ENCODE measurements around the gene TEKT3.

TEKT3 gene

DNA sequence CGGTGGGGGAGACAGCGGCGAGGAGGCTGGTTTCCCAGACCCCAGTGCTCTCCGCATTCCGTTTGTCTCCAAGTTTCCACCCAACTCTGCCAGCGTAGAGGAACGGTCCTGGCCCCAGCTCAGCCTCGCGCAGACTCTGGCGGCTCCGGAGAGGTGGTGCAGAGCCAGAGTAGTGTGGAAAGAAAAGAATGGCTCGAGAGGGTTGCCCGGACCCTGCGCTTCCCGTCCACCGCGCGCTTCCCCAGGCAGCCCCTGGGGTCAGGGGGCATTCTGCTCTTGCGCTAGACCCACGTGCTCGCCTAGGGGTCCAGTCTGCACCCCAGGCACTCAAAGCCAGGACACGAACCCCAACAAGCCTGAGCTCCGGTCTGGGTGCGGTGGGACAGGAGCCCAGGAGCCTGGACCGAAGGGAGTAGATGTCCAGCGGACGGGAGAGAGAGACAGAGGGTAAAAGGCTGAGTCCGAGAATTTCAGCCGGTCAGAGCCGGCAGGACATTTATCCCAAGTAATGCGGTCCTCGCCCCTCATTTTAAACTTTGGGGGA, 80.1 kb downstream of the TEKT3 start:
- Histone ChIP-seq H3K9me3 (ENCODE audit: control insufficient read depth, insufficient read depth, low read length) (no peaks in the 10 kb centered on the region), H3K9ac (ENCODE audit: low read depth, low read length) (peak overlapping the region; percentile 61), H3K4me1 (ENCODE audit: insufficient read depth, low read length) (no peaks in the 10 kb centered on the region), H3K36me3 (ENCODE audit: insufficient read depth, low read length) (no peaks in the 10 kb centered on the region)

DNA sequence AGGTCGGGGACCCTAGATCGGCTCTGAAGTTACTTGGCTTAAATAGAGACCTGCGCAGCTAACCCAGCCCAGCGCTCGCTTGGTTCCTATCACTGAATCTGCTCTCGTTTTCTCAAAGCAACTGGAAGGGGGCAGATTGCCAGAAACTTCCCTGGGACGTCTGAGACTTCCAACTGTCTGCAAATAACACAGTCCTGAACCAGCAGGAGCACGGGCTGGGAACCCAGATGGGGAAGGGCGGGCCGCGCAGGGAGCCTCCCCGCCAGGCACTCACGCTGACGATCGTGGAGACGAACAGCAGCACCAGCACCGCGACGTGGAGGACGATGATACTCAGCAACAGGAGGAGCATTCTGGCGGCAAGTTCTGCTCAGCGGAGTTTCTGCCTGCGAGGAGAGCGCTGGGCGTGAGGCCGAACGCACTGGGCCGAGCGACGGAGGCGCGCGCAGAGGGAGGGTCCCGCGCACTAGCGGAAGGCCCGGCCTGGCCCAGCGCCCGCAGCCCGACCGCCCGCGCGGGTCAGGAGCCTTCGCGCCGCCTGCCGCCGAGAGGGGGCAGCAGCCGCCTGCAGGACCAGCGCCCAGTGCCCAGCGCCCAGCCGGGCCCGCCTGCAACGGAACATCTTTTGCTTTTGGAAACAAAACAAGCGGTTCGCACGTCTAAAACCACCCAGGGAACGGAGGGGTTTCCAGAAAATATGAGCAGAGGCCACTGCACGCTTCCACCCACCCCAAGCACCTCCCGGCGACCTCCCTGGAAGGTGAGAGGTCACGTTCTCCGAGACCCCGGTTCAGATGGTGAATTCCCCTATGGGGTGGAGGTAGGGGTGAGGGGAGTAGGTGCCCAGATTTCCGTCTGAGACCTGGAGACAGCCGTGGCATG, 80.8 kb downstream of the TEKT3 start:
- H3K36me3 ChIP-seq (ENCODE audit: insufficient read depth, low read length), result no peaks in the 10 kb centered on the region
- H3K9me3 ChIP-seq (ENCODE audit: control insufficient read depth, insufficient read depth, low read length), result no peaks in the 10 kb centered on the region
- peak overlapping the region; percentile 61 for H3K9ac ChIP-seq (ENCODE audit: low read depth, low read length)
- no peaks in the 10 kb centered on the region for H3K4me1 ChIP-seq (ENCODE audit: insufficient read depth, low read length)

DNA sequence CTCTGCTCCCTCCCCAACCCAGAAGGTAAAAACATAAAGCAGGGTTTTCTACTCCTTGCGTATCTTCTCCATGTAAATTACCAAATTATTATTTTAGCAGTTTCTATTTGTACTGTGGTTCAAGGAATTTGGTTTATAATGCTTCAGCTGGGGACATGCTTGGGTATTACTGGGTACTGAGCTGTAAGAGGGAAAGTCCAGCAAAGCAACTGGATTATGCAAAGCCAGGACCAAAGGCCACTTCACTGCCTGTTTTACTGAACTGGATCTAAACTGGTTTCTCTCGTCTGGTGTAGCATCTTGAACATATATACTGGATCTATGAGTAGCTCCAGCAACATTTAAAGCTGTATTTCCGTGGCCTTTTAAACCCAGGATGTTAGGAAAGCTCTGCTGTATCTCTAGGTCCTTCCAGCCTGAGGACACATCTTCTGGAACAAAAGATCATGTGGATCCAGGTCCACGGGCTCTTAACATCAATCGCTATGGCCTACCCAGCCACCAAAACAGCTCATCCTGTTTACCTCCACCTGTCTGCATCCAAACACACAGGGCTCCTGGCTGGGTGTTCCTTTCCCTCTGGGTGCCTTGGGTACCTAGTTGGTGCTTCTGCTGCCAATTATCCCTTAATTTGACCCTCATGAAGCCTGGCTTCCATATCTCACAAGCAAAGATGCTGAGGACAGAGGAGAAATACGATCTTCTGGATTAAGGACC, 83.4 kb downstream of the TEKT3 start:
- Histone ChIP-seq H3K4me1 (ENCODE audit: insufficient read depth, low read length) (no peaks in the 10 kb centered on the region), H3K9me3 (ENCODE audit: control insufficient read depth, insufficient read depth, low read length) (no peaks in the 10 kb centered on the region), H3K9ac (ENCODE audit: low read depth, low read length) (peak overlapping the region; percentile 7; the same call in 1 of the 2 replicates), H3K36me3 (ENCODE audit: insufficient read depth, low read length) (no peaks in the 10 kb centered on the region)

DNA sequence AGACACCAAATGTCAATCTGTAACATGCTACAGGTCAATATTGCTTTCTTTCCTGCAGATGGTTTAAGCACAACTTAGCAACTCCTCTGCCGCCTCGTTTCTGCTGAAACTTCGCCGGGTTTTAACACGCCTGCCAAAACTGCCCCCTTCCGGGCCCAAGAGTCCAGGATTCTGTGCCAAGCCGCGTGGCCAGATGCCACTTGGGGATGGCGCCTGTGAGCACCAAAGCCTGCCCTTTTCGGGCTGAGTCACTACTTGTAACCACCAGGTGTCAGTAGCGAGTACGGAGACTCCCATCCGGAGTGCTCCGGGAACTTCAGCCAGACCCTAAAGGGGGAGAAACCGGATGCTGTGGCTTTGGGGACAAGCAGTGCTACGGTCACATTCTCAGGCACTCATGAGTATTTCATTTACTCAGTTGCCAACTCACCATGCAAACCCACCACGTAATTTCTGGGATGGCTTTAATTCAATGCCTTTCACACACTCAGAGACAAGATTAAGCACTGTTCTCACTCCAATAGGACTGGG, 84.1 kb downstream of the TEKT3 start:
- H3K9ac ChIP-seq (ENCODE audit: low read depth, low read length), result peak overlapping the region; percentile 7; the same call in 1 of the 2 replicates
- no peaks in the 10 kb centered on the region for H3K4me1 ChIP-seq (ENCODE audit: insufficient read depth, low read length)
- no peaks in the 10 kb centered on the region for H3K9me3 ChIP-seq (ENCODE audit: control insufficient read depth, insufficient read depth, low read length)
- no peaks in the 10 kb centered on the region for H3K36me3 ChIP-seq (ENCODE audit: insufficient read depth, low read length)

DNA sequence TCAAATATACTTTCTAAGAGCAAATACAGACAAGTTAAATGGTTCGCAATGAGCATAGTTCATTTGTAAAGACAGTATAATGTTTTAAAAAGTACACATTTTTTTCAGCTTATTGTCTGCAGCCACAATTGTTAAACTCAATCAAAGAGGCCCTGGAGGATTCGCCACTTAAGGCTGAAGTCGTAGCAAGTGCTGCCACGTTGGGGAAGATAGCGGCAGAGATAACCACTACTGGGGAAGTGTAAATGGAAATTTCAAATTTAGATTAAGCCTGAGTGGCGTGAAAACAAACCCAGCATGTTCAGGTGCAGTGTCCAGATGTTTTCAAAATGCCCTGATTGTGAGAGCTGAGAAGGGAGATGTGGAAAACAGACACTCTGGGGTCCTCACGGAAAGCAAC, 84.7 kb downstream of the TEKT3 start:
- Histone ChIP-seq H3K36me3 (ENCODE audit: insufficient read depth, low read length) (no peaks in the 10 kb centered on the region), H3K9me3 (ENCODE audit: control insufficient read depth, insufficient read depth, low read length) (no peaks in the 10 kb centered on the region), H3K9ac (ENCODE audit: low read depth, low read length) (no peak overlapping the region), H3K4me1 (ENCODE audit: insufficient read depth, low read length) (no peaks in the 10 kb centered on the region)

DNA sequence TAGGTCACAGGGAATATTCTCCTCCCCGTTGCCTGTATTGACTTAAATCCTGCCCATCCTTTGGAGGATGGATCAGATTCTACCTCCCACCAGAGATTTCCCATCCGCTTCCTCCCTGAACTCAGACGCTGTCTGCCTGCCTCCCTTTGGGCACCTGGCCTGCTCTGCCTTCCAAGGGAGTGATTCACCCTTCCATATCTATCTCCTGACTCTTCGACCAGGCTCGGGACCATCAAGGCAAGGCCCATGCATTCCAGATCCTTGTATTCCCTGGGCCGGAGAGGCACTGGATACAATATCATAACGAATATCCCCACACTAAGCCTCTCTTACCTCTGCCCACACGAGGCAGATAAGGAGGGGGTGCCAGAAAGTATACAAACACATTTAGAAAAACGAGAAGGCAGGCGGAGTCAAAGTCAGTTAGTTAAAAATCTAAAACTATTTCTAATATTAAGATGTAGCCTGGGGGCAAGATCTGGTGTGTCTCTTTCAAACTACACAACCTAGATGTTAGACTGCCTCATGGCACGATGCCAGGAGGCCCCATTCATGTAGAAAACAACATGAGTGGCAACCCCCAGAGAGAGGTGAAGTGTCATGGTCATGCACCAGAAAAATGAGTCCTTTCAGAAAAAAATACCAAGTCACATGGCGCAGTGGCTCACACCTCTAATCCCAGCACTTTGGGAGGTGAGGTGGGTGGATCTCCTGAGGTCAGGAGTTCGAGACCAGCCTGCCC, 85.5 kb downstream of the TEKT3 start:
- Histone ChIP-seq H3K9ac (ENCODE audit: low read depth, low read length) (no peak overlapping the region), H3K9me3 (ENCODE audit: control insufficient read depth, insufficient read depth, low read length) (no peaks in the 10 kb centered on the region), H3K36me3 (ENCODE audit: insufficient read depth, low read length) (no peaks in the 10 kb centered on the region)

More for the DNA sequence above, 85.5 kb downstream of the TEKT3 start:
- no peaks in the 10 kb centered on the region for H3K4me1 ChIP-seq (ENCODE audit: insufficient read depth, low read length)

All from ES-I3 (cell line).